ENCODE data around the gene YY1. TPM values are rescaled to one million over a fixed set of nuclear protein-coding genes. Genes with fewer than 3 reads are reported as not detected.
A peak's percentile ranks its signal among the peaks of the same experiment; 100 is the strongest.

The YY1 gene
- total RNA-seq, 1 experiment from 2014 or later = 83.1 TPM

DNA sequence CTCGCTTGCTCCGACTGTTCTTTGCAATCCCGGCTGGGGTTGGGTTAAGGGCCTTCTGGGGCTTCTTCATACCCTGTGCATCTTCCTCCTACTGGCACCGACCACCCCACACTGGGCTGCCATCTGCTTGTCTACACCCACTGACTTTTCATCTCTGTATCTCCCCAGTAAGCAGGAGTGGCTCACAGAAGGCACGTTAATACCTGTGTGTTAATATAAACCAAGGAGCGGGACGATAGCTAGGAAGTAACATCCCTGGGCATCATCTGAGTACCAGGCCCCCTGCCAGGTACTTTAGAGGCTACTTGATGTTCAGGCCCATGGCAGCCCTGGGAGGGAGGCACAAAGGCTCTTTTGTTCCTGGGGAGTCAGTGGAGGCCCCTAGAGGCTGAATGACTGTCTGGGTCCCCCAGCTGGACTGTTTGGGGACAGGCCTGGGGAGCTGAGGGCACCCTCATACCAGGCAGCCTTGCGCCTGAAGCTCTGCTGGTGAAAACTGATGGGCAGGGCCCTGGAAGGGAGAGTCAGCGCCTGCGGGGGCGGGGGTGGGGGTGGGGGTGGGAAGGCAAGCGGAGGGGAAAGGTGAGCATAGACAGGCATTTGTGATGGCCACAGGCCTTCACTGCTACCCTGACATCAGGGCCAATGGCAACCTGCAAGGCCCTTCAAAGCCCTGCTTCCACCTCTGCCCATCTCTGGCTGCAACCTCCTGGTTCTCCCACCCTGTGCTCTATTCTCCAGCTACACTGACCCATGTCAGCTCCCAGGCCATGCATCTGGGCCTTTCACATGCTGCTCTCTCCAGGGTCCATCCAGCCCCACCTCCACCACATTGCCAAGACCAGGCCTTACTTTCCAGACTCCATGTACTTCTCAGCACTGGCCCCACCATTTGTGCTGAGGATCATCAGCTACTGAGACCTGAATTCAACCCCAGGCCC is 45.3 kb upstream of the YY1 start:
- peaks cover 3% of the 10 kb centered on the region; the same call in 1 of the 2 replicates for H3K27me3 Mint-ChIP-seq (ENCODE audit: low read depth)
- DNase-seq (ENCODE audit: low spot score) (no peak), ATAC-seq (peak; percentile 6)
- H3K4me1 Mint-ChIP-seq = peaks cover 11% of the 10 kb centered on the region
- peak overlapping the region; percentile 89 for H3K27ac Mint-ChIP-seq
- POLR2A ChIA-PET = interaction anchor here (0.6 to 1.3 kb wide), 3 partner anchors 18 to 28 kb away, joined by 3 to 5 read pairs (median 3); no protein-coding TSS in a partner anchor
- peaks cover 5% of the 10 kb centered on the region for H3K36me3 Mint-ChIP-seq
- 0 out of 2 replicates have a peak, but pooled peaks have one; percentile 4 for TF ChIP-seq ZNF232 (CRISPR knock-in tag; IDR thresholded peaks at IDR 0.05)
- TF ChIP-seq, protein P1, sequence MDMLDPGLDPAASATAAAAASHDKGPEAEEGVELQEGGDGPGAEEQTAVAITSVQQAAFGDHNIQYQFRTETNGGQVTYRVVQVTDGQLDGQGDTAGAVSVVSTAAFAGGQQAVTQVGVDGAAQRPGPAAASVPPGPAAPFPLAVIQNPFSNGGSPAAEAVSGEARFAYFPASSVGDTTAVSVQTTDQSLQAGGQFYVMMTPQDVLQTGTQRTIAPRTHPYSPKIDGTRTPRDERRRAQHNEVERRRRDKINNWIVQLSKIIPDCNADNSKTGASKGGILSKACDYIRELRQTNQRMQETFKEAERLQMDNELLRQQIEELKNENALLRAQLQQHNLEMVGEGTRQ (CRISPR knock-in tag; IDR thresholded peaks at IDR 0.05) = no peak
- peak overlapping the region; percentile 31 for H3K4me3 Mint-ChIP-seq
- CTCF ChIA-PET = interaction anchor here (0.5 to 4.3 kb wide), 60 partner anchors 8 to 713 kb away, joined by 3 to 67 read pairs (median 4); partner anchors contain the start of genes CCNK, DEGS2 and SETD3
- H3K9me3 Mint-ChIP-seq = peaks cover 6% of the 10 kb centered on the region

DNA sequence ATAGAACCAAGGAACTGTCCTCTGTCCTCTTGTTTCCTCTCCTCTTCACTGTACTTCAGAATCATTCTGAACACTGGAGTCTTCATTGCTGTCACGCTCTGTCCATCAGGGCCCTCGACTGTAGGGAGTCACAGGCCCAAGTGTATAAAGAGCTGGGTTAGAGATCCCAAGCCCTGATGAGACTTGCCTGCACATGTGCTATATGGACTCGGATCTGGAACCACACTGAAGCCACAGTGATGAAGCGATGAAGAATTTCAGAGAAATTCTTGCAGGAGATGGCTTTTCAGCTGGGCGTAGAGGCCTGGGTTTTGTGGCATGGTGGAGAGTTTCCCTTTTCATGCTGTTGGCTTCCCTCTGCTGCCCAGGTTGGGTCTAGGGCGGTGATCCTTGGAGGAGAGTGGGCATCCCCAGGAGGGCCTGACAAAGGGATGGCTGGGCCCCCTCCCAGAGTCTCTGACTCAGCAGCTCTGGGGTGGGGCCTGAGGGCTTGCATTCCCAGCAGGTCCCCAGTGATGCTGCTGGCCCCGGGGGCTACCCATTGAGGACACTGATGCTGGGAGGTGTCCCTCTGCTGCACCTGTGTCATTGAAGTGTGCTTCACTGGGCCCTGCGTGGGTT is 39.6 kb upstream of the YY1 start:
- Mint-ChIP-seq H3K4me1 (peaks cover 9% of the 10 kb centered on the region), H3K9me3 (no peaks in the 10 kb centered on the region), H3K27ac (no peak overlapping the region), H3K4me3 (no peak overlapping the region), H3K36me3 (no peaks in the 10 kb centered on the region), H3K27me3 (ENCODE audit: low read depth) (peaks cover 3% of the 10 kb centered on the region; the same call in 1 of the 2 replicates)
- CTCF ChIA-PET = interaction anchor here (0.7 to 1.7 kb wide), 4 partner anchors 25 to 374 kb away, joined by 3 to 5 read pairs (median 4); no protein-coding TSS in a partner anchor
- ATAC-seq (peak; percentile 60), DNase-seq (ENCODE audit: low spot score) (no peak)
- POLR2A ChIA-PET = no interaction called here
- no peak for TF ChIP-seq SP1 (CRISPR knock-in tag; conservative IDR thresholded peaks at IDR 0.05)
- no peak for TF ChIP-seq JUN (CRISPR knock-in tag; IDR thresholded peaks at IDR 0.05)
- TF ChIP-seq, protein P2, sequence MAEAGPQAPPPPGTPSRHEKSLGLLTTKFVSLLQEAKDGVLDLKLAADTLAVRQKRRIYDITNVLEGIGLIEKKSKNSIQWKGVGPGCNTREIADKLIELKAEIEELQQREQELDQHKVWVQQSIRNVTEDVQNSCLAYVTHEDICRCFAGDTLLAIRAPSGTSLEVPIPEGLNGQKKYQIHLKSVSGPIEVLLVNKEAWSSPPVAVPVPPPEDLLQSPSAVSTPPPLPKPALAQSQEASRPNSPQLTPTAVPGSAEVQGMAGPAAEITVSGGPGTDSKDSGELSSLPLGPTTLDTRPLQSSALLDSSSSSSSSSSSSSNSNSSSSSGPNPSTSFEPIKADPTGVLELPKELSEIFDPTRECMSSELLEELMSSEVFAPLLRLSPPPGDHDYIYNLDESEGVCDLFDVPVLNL (CRISPR knock-in tag; IDR thresholded peaks at IDR 0.05; ENCODE audit: borderline replicate concordance, low read depth) = no peak
- TF ChIP-seq, protein P3, sequence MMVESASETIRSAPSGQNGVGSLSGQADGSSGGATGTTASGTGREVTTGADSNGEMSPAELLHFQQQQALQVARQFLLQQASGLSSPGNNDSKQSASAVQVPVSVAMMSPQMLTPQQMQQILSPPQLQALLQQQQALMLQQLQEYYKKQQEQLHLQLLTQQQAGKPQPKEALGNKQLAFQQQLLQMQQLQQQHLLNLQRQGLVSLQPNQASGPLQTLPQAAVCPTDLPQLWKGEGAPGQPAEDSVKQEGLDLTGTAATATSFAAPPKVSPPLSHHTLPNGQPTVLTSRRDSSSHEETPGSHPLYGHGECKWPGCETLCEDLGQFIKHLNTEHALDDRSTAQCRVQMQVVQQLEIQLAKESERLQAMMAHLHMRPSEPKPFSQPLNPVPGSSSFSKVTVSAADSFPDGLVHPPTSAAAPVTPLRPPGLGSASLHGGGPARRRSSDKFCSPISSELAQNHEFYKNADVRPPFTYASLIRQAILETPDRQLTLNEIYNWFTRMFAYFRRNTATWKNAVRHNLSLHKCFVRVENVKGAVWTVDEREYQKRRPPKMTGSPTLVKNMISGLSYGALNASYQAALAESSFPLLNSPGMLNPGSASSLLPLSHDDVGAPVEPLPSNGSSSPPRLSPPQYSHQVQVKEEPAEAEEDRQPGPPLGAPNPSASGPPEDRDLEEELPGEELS (CRISPR knock-in tag; IDR thresholded peaks at IDR 0.05) = no peak
- no peak for TF ChIP-seq RORB (CRISPR knock-in tag; IDR thresholded peaks at IDR 0.05)
- no peak for TF ChIP-seq EMX1 (CRISPR knock-in tag; IDR thresholded peaks at IDR 0.05)
- TF ChIP-seq, protein P4, sequence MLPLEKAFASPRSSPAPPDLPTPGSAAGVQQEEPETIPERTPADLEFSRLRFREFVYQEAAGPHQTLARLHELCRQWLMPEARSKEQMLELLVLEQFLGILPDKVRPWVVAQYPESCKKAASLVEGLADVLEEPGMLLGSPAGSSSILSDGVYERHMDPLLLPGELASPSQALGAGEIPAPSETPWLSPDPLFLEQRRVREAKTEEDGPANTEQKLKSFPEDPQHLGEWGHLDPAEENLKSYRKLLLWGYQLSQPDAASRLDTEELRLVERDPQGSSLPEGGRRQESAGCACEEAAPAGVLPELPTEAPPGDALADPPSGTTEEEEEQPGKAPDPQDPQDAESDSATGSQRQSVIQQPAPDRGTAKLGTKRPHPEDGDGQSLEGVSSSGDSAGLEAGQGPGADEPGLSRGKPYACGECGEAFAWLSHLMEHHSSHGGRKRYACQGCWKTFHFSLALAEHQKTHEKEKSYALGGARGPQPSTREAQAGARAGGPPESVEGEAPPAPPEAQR (CRISPR knock-in tag; IDR thresholded peaks at IDR 0.05) = no peak
- no peak for TF ChIP-seq ZNF138 (CRISPR knock-in tag; conservative IDR thresholded peaks at IDR 0.05)
- no peak for TF ChIP-seq ZNF317 (CRISPR knock-in tag; IDR thresholded peaks at IDR 0.05; ENCODE audit: borderline replicate concordance, low read depth)
- TF ChIP-seq, protein P5, sequence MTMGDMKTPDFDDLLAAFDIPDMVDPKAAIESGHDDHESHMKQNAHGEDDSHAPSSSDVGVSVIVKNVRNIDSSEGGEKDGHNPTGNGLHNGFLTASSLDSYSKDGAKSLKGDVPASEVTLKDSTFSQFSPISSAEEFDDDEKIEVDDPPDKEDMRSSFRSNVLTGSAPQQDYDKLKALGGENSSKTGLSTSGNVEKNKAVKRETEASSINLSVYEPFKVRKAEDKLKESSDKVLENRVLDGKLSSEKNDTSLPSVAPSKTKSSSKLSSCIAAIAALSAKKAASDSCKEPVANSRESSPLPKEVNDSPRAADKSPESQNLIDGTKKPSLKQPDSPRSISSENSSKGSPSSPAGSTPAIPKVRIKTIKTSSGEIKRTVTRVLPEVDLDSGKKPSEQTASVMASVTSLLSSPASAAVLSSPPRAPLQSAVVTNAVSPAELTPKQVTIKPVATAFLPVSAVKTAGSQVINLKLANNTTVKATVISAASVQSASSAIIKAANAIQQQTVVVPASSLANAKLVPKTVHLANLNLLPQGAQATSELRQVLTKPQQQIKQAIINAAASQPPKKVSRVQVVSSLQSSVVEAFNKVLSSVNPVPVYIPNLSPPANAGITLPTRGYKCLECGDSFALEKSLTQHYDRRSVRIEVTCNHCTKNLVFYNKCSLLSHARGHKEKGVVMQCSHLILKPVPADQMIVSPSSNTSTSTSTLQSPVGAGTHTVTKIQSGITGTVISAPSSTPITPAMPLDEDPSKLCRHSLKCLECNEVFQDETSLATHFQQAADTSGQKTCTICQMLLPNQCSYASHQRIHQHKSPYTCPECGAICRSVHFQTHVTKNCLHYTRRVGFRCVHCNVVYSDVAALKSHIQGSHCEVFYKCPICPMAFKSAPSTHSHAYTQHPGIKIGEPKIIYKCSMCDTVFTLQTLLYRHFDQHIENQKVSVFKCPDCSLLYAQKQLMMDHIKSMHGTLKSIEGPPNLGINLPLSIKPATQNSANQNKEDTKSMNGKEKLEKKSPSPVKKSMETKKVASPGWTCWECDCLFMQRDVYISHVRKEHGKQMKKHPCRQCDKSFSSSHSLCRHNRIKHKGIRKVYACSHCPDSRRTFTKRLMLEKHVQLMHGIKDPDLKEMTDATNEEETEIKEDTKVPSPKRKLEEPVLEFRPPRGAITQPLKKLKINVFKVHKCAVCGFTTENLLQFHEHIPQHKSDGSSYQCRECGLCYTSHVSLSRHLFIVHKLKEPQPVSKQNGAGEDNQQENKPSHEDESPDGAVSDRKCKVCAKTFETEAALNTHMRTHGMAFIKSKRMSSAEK (CRISPR knock-in tag; IDR thresholded peaks at IDR 0.05; ENCODE audit: borderline replicate concordance) = no peak
- TF ChIP-seq, protein P6, sequence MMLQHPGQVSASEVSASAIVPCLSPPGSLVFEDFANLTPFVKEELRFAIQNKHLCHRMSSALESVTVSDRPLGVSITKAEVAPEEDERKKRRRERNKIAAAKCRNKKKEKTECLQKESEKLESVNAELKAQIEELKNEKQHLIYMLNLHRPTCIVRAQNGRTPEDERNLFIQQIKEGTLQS (CRISPR knock-in tag; conservative IDR thresholded peaks at IDR 0.05) = no peak
- no peak for TF ChIP-seq TEAD4 (CRISPR knock-in tag; IDR thresholded peaks at IDR 0.05)
- TF ChIP-seq, protein P7, sequence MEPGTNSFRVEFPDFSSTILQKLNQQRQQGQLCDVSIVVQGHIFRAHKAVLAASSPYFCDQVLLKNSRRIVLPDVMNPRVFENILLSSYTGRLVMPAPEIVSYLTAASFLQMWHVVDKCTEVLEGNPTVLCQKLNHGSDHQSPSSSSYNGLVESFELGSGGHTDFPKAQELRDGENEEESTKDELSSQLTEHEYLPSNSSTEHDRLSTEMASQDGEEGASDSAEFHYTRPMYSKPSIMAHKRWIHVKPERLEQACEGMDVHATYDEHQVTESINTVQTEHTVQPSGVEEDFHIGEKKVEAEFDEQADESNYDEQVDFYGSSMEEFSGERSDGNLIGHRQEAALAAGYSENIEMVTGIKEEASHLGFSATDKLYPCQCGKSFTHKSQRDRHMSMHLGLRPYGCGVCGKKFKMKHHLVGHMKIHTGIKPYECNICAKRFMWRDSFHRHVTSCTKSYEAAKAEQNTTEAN (CRISPR knock-in tag; IDR thresholded peaks at IDR 0.05) = no peak
- TF ChIP-seq, protein P8, sequence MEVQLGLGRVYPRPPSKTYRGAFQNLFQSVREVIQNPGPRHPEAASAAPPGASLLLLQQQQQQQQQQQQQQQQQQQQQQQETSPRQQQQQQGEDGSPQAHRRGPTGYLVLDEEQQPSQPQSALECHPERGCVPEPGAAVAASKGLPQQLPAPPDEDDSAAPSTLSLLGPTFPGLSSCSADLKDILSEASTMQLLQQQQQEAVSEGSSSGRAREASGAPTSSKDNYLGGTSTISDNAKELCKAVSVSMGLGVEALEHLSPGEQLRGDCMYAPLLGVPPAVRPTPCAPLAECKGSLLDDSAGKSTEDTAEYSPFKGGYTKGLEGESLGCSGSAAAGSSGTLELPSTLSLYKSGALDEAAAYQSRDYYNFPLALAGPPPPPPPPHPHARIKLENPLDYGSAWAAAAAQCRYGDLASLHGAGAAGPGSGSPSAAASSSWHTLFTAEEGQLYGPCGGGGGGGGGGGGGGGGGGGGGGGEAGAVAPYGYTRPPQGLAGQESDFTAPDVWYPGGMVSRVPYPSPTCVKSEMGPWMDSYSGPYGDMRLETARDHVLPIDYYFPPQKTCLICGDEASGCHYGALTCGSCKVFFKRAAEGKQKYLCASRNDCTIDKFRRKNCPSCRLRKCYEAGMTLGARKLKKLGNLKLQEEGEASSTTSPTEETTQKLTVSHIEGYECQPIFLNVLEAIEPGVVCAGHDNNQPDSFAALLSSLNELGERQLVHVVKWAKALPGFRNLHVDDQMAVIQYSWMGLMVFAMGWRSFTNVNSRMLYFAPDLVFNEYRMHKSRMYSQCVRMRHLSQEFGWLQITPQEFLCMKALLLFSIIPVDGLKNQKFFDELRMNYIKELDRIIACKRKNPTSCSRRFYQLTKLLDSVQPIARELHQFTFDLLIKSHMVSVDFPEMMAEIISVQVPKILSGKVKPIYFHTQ (CRISPR knock-in tag; IDR thresholded peaks at IDR 0.05) = no peak
